T-helper 2 cell treated with Interferon-gamma antibody and Interleukin-4, amounts not matched to agents 5 μg/mL and 100 μg/mL, for 36 hours (primary cell): Measurements from ENCODE around the gene ENO2.

Source experiments
- DNase-seq: peaks from one replicate; pipeline ENCODE4 v3.0.0; 2021; ENCODE audit warnings: low spot score
- H3K27ac Mint-ChIP-seq: one replicate; pipeline ENCODE4 v1.8.0; 2021; ENCODE audit warnings: mild to moderate bottlenecking, mixed read lengths
- H3K27me3 Mint-ChIP-seq: one replicate; pipeline ENCODE4 v1.8.0; 2021; ENCODE audit warnings: low read depth, mixed read lengths
- H3K36me3 Mint-ChIP-seq: one replicate; pipeline ENCODE4 v1.8.0; 2021; ENCODE audit warnings: low read depth, mixed read lengths
- H3K4me1 Mint-ChIP-seq: one replicate; pipeline ENCODE4 v1.8.0; 2021; ENCODE audit warnings: low read depth, mixed read lengths
- H3K4me3 Mint-ChIP-seq: one replicate; pipeline ENCODE4 v1.8.0; 2022; ENCODE audit warnings: mild to moderate bottlenecking, moderate library complexity, mixed read lengths
- H3K9me3 Mint-ChIP-seq: one replicate; pipeline ENCODE4 v1.8.0; 2021; ENCODE audit warnings: mixed read lengths

ENO2 gene

GRCh38 chr12:6941267-6941666, 26.9 kb downstream of the ENO2 start:
- no peak for DNase-seq
- Mint-ChIP-seq H3K27ac (peak overlapping the region; percentile 11), H3K27me3 (no peaks in the 10 kb centered on the region), H3K4me1 (peaks cover 40% of the 10 kb centered on the region), H3K36me3 (peaks cover 14% of the 10 kb centered on the region), H3K9me3 (no peaks in the 10 kb centered on the region), H3K4me3 (no peak overlapping the region)

GRCh38 chr12:6941782-6942181, 27.4 kb downstream of the ENO2 start:
- H3K4me3 Mint-ChIP-seq, result no peak overlapping the region
- no peaks in the 10 kb centered on the region for H3K27me3 Mint-ChIP-seq
- H3K36me3 Mint-ChIP-seq, result peaks cover 11% of the 10 kb centered on the region
- DNase-seq, result no peak
- no peaks in the 10 kb centered on the region for H3K9me3 Mint-ChIP-seq
- peaks cover 38% of the 10 kb centered on the region for H3K4me1 Mint-ChIP-seq
- peak overlapping the region; percentile 11 for H3K27ac Mint-ChIP-seq

DNA sequence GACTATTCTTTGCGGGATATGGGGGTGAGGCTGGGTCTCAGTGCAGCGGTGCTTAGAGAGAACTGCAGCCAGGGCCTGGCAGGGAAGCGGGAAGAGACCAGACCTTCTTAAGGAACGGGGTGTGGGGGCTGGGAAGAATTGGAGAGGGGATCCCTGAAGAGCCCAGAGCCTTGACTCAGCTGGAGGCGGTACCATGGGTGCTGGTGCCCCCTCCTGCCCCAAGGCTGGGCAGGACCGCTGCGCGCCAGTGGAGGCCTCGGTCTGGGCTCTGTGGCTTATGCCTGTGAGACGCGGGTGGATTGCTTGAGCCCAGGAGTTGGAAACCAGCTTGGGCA, 27.9 kb downstream of the ENO2 start:
- DNase-seq, result no peak
- no peaks in the 10 kb centered on the region for H3K9me3 Mint-ChIP-seq
- peaks cover 12% of the 10 kb centered on the region for H3K36me3 Mint-ChIP-seq
- peak overlapping the region; percentile 97 for H3K27ac Mint-ChIP-seq
- H3K4me1 Mint-ChIP-seq, result peaks cover 41% of the 10 kb centered on the region
- no peaks in the 10 kb centered on the region for H3K27me3 Mint-ChIP-seq
- no peak overlapping the region for H3K4me3 Mint-ChIP-seq

GRCh38 chr12:6943389-6943721, 29.0 kb downstream of the ENO2 start:
- peaks cover 14% of the 10 kb centered on the region for H3K36me3 Mint-ChIP-seq
- peaks cover 48% of the 10 kb centered on the region for H3K4me1 Mint-ChIP-seq
- H3K9me3 Mint-ChIP-seq, result no peaks in the 10 kb centered on the region
- DNase-seq, result peak; percentile 79
- H3K27ac Mint-ChIP-seq, result peak overlapping the region; percentile 97
- no peaks in the 10 kb centered on the region for H3K27me3 Mint-ChIP-seq
- H3K4me3 Mint-ChIP-seq, result peak overlapping the region; percentile 92

DNA sequence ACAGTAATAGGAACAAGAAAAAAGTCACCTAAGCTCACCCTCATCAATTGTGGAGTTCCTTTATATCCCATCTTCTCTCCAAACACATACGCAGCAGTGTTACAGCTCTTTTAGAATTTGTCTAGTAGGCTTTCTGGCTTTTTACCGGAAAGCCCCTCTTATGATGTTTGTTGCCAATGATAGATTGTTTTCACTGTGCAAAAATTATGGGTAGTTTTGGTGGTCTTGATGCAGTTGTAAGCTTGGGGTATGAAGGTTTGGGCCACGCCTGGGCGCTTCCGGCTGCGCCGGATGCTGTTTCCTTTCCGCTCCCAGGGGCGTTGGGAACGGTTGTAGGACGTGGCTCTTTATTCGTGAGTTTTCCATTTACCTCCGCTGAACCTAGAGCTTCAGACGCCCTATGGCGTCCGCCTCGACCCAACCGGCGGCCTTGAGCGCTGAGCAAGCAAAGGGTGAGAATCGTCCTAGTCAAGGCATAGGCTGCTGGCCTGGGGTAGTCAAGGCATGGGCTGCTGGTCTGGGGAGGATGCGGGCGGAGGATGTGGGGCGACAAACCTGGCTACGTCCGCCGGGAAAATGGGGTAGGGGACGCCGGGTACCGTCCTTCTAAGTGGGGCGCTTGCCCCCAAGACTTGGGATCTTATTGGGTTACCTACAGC, 29.5 kb downstream of the ENO2 start, which contains the start of the genes C12orf57 and RNU7-1:
TSS of gene C12orf57 (plus strand) at position 301 of the 659 bp plus-strand sequence. CDS start at position 401, 100 bp downstream.
TSS of gene RNU7-1 (plus strand) at position 95 of the 659 bp plus-strand sequence.
- no peaks in the 10 kb centered on the region for H3K27me3 Mint-ChIP-seq
- H3K36me3 Mint-ChIP-seq, result peaks cover 14% of the 10 kb centered on the region
- no peaks in the 10 kb centered on the region for H3K9me3 Mint-ChIP-seq
- peak; percentile 78 for DNase-seq
- peak within 1 kb of the TSS; percentile 97 for H3K27ac Mint-ChIP-seq
- H3K4me3 Mint-ChIP-seq, result peak within 1 kb of the TSS; percentile 92
- peaks cover 50% of the 10 kb centered on the region for H3K4me1 Mint-ChIP-seq

DNA sequence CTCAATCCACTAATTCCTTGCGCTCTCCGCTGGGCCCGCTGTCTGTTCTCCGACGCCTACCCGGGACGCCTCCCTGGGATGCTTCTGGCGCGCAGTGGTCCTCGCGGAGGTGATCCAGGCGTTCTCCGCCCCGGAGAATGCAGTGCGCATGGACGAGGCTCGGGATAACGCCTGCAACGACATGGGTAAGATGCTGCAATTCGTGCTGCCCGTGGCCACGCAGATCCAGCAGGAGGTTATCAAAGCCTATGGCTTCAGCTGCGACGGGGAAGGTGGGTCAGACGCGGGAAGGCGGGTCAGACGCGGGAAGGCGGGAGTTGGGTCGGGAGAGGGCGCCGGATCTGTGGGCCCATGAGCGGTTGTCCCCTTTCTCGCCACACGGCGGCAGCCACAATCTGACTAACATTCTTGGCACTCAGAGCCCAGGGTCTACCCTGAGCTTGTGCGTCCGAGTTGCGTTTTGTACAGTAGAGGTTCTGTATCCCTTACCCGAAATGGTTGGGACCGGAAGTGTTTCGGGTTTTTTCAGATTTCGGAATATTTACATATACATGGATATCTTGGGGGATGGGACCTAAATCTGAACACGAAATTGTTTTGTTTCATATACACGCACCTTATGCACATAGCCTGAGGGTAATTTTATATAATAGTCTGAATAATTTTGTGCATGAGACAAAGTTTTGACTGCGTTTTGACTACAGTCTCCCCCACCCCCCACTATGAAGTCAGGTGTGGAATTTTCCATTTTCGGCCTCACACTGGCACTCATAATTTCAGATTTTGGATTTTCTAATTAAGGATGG, 30.2 kb downstream of the ENO2 start:
- H3K9me3 Mint-ChIP-seq, result no peaks in the 10 kb centered on the region
- H3K4me3 Mint-ChIP-seq, result peak overlapping the region; percentile 92
- peaks cover 11% of the 10 kb centered on the region for H3K36me3 Mint-ChIP-seq

GRCh38 chr12:6945613-6946012, 31.2 kb downstream of the ENO2 start:
- peak overlapping the region; percentile 97 for H3K27ac Mint-ChIP-seq
- peak overlapping the region; percentile 92 for H3K4me3 Mint-ChIP-seq
- H3K9me3 Mint-ChIP-seq, result no peaks in the 10 kb centered on the region
- no peak for DNase-seq
- H3K27me3 Mint-ChIP-seq, result no peaks in the 10 kb centered on the region
- peaks cover 13% of the 10 kb centered on the region for H3K36me3 Mint-ChIP-seq
- peaks cover 63% of the 10 kb centered on the region for H3K4me1 Mint-ChIP-seq

More for the DNA sequence above, 30.2 kb downstream of the ENO2 start:
- DNase-seq, result peak; percentile 88
- peak overlapping the region; percentile 97 for H3K27ac Mint-ChIP-seq
- H3K4me1 Mint-ChIP-seq, result peaks cover 54% of the 10 kb centered on the region
- H3K27me3 Mint-ChIP-seq, result no peaks in the 10 kb centered on the region

GRCh38 chr12:6946033-6946919, 31.9 kb downstream of the ENO2 start:
- peak; percentile 65 for DNase-seq
- H3K9me3 Mint-ChIP-seq, result no peaks in the 10 kb centered on the region
- no peaks in the 10 kb centered on the region for H3K27me3 Mint-ChIP-seq
- peak overlapping the region; percentile 92 for H3K4me3 Mint-ChIP-seq
- H3K4me1 Mint-ChIP-seq, result peaks cover 68% of the 10 kb centered on the region
- H3K27ac Mint-ChIP-seq, result peak overlapping the region; percentile 97
- H3K36me3 Mint-ChIP-seq, result peaks cover 13% of the 10 kb centered on the region

DNA sequence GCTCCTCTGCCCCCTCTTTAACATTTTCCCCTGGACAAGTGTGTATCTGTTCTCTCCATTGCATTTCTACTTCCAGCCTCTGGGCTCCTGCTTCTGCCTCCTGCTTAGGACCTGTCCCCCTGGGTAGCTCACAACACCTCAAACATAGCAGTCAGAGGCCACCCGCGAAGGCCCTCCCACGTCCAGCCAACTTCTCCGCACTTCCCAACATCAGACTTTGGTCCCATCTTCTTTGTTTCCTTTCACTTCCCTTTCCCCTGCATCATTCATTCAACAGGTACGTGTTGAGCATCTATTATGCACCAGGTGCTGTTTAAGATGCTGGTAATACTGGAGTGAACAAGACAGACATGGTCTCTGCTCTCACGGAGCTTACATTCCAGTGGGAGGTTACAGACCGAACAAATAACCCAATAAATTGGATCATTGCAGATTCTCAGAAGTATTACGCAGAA, 32.6 kb downstream of the ENO2 start:
- Mint-ChIP-seq H3K9me3 (no peaks in the 10 kb centered on the region), H3K36me3 (peaks cover 15% of the 10 kb centered on the region), H3K27me3 (no peaks in the 10 kb centered on the region), H3K27ac (peak overlapping the region; percentile 97), H3K4me1 (peaks cover 68% of the 10 kb centered on the region), H3K4me3 (peak overlapping the region; percentile 92)
- DNase-seq, result no peak

GRCh38 chr12:6947615-6948014, 33.2 kb downstream of the ENO2 start:
- peaks cover 64% of the 10 kb centered on the region for H3K4me1 Mint-ChIP-seq
- no peaks in the 10 kb centered on the region for H3K27me3 Mint-ChIP-seq
- H3K4me3 Mint-ChIP-seq, result peak overlapping the region; percentile 92
- peaks cover 22% of the 10 kb centered on the region for H3K36me3 Mint-ChIP-seq
- H3K27ac Mint-ChIP-seq, result peak overlapping the region; percentile 29
- H3K9me3 Mint-ChIP-seq, result no peaks in the 10 kb centered on the region
- no peak for DNase-seq

DNA sequence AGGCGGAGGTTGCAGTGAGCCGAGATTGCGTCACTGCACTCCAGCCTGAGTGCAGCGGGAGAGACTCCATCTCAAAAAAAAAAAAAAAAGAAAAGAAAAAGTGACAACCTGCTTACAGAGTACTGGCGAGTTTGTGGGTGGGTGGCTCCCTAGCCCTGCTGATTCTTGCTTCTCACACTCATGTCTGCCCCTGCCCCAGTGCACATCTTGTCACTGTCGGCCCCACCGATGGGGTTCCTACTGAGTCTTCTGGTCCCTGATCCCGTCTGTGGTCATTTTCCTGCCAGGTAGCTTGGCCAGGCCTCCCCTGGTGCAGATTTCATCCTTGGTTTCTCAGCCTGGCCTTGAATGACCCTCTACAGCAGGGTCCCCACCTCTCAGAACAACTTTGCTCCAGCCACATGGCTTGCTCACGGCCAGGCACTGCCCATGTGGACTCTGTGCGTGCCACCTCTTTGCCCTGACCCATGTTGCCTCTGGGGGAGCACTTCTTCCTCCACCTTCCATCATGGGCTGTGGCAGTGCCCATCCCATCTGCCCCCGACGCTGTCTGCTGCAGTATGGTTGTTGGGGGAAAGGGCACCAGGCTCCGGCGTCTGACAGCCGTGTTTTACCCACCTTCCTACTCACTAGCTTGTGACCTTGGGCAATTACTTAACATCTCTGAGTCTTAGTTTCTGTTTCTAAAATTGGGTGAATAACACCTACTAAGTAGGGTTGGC, 34.7 kb downstream of the ENO2 start:
- Mint-ChIP-seq H3K4me1 (peaks cover 68% of the 10 kb centered on the region), H3K36me3 (peaks cover 33% of the 10 kb centered on the region), H3K27ac (peak overlapping the region; percentile 93), H3K27me3 (no peaks in the 10 kb centered on the region), H3K4me3 (peak overlapping the region; percentile 73), H3K9me3 (no peaks in the 10 kb centered on the region)
- no peak for DNase-seq

- H3K4me1 Mint-ChIP-seq, result peaks cover 68% of the 10 kb centered on the region
- H3K4me3 Mint-ChIP-seq, result peak overlapping the region; percentile 98
- H3K27me3 Mint-ChIP-seq, result no peaks in the 10 kb centered on the region
- peak overlapping the region; percentile 93 for H3K27ac Mint-ChIP-seq
- H3K36me3 Mint-ChIP-seq, result peaks cover 45% of the 10 kb centered on the region
- DNase-seq, result no peak
- no peaks in the 10 kb centered on the region for H3K9me3 Mint-ChIP-seq
These were observed 36.0 kb downstream of the ENO2 start for GRCh38 chr12:6950401-6950801.

DNA sequence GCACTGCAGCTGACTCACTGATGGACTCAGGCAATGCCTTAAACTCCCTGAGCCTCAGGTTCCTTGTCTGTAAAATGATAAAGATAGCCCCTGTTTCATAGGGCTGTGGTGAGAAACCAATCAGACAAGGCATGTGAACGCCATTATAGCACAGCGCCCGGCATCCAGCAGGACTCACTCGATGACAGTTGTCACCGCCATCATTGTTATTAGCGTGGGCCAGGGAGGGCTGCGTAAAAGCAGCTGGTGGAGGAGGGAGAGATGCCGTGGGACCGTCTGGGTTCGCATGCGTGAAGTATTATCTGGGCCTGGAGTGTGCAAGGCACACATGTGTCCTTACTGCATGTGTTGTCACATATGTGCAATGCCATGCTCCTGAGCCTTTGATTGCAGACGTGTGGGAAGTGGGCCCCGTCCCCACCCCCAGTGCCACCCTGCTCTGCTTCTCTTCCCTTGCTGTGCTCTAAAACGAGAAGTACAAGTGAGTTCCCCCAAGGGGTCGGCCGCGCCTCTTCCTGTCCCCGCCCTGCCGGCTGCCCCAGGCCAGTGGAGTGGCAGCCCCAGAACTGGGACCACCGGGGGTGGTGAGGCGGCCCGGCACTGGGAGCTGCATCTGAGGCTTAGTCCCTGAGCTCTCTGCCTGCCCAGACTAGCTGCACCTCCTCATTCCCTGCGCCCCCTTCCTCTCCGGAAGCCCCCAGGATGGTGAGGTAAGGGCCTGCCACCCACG, 36.6 kb downstream of the ENO2 start, which contains the start of gene PTPN6:
TSS of gene PTPN6 (plus strand) at position 546 of the 730 bp plus-strand sequence. CDS start at position 703, 157 bp downstream.
- H3K36me3 Mint-ChIP-seq, result peaks cover 49% of the 10 kb centered on the region

More for the DNA sequence above, 36.6 kb downstream of the ENO2 start, which contains the start of gene PTPN6:
- DNase-seq, result no peak
- Mint-ChIP-seq H3K9me3 (no peaks in the 10 kb centered on the region), H3K4me1 (peaks cover 67% of the 10 kb centered on the region), H3K27me3 (no peaks in the 10 kb centered on the region), H3K4me3 (peak within 1 kb of the TSS; percentile 98), H3K27ac (peak within 1 kb of the TSS; percentile 93)
